Calu3 (cell line): ENCODE results near the gene SMPD3. TPM values are rescaled to one million over a fixed set of nuclear protein-coding genes. Genes with fewer than 3 reads are reported as not detected.

ENCODE experiments used
- BruUV-seq: library from RNA; stranded (reverse); fragments of 400-500 nt; replicated peaks from 2 replicates; lab custom pipeline; 2021; lab: Mats Ljungman, UMichigan
- CTCF ChIA-PET: fragments of 300-600 bp; sonication (Branson Sonifier 250); formaldehyde crosslinking; loops from one replicate; lab custom pipeline; 2022; ENCODE audit warnings: antibody characterized with exemption; lab: Charles Lee
- DNase-seq: peaks from one replicate; pipeline ENCODE4 v3.0.0; 2022
- H3K27ac Mint-ChIP-seq: one replicate; pipeline ENCODE4 v1.8.0; 2022; ENCODE audit warnings: mixed read lengths; ENCODE audit not compliant: unreplicated experiment
- H3K27me3 Mint-ChIP-seq: one replicate; pipeline ENCODE4 v1.8.0; 2022; ENCODE audit warnings: mixed read lengths; ENCODE audit not compliant: unreplicated experiment
- H3K36me3 Mint-ChIP-seq: one replicate; pipeline ENCODE4 v1.8.0; 2022; ENCODE audit warnings: mild to moderate bottlenecking, moderate library complexity, mixed read lengths; ENCODE audit not compliant: insufficient read depth, unreplicated experiment
- H3K4me1 Mint-ChIP-seq: one replicate; pipeline ENCODE4 v1.8.0; 2022; ENCODE audit warnings: mild to moderate bottlenecking, low read depth, mixed read lengths; ENCODE audit not compliant: unreplicated experiment
- H3K4me3 Mint-ChIP-seq: one replicate; pipeline ENCODE4 v1.8.0; 2022; ENCODE audit warnings: mild to moderate bottlenecking, low read depth, moderate library complexity, mixed read lengths; ENCODE audit not compliant: unreplicated experiment
- H3K9me3 Mint-ChIP-seq: one replicate; pipeline ENCODE4 v1.8.0; 2022; ENCODE audit warnings: low read depth, mixed read lengths; ENCODE audit not compliant: unreplicated experiment
- CTCF ChIP-seq: fragments of 200-600 bp; IDR thresholded peaks from one replicate; pipeline ENCODE4 v1.8.0; 2022; ENCODE audit warnings: antibody characterized with exemption; ENCODE audit not compliant: unreplicated experiment
- intact Hi-C: fragments of 100-400 bp; cut with micrococcal nuclease; formaldehyde crosslinking; loops from one replicate; pipeline ENCODE4 v1.10.0; 2022; ENCODE audit not compliant: unreplicated experiment
- total RNA-seq: library from RNA; stranded (reverse); gene quantifications from 2 replicates; pipeline ENCODE4 v1.2.3, GENCODE V29; 2022

SMPD3 gene
- total RNA-seq, 1 experiment from 2014 or later = 0.42 TPM

DNA sequence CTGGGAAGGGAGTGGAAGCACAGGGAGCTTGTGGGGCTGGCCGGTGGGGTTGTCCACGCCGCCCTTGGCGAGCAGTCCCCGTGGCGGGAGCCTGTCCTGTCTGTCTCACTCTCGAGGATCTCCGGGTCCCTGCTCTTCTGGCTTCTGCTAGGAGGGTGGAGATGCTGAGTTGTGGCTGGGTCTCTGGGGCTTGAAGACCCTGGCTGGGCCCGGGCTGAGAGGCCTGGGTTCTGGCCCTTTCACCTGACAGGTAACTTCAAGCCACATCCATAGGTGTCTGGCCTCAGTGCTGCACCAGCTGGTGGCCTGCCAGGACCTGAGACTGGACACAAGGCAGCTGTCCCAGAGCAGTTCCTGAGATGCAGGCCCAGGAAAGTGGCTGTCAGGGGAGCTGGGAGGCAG lies 90.8 kb downstream of the SMPD3 start:
- Mint-ChIP-seq H3K36me3 (peaks cover 29% of the 10 kb centered on the region), H3K4me1 (no peaks in the 10 kb centered on the region), H3K27me3 (no peaks in the 10 kb centered on the region), H3K4me3 (no peak overlapping the region), H3K9me3 (no peaks in the 10 kb centered on the region), H3K27ac (no peak overlapping the region)
- intact Hi-C loops = no loop called here
- no TSS peak for BruUV-seq
- CTCF ChIA-PET = no interaction called here
- no peak for TF ChIP-seq CTCF
- DNase-seq = no peak

- intact Hi-C loops = no loop called here
- H3K27me3 Mint-ChIP-seq = no peaks in the 10 kb centered on the region
- H3K9me3 Mint-ChIP-seq = no peaks in the 10 kb centered on the region
- H3K27ac Mint-ChIP-seq = no peak overlapping the region
- CTCF ChIA-PET = no interaction called here
- H3K4me3 Mint-ChIP-seq = no peak overlapping the region
- H3K4me1 Mint-ChIP-seq = no peaks in the 10 kb centered on the region
- H3K36me3 Mint-ChIP-seq = peaks cover 34% of the 10 kb centered on the region
- DNase-seq = no peak
- no peak for TF ChIP-seq CTCF
- no TSS peak for BruUV-seq
These were observed 91.4 kb downstream of the SMPD3 start for GRCh38 chr16:68356919-68357286.

- Mint-ChIP-seq H3K4me1 (no peaks in the 10 kb centered on the region), H3K9me3 (no peaks in the 10 kb centered on the region), H3K4me3 (no peak overlapping the region), H3K36me3 (peaks cover 38% of the 10 kb centered on the region), H3K27ac (no peak overlapping the region), H3K27me3 (no peaks in the 10 kb centered on the region)
- no peak for TF ChIP-seq CTCF
- CTCF ChIA-PET = no interaction called here
- intact Hi-C loops = no loop called here
- DNase-seq = no peak
- no TSS peak for BruUV-seq
These were observed 91.9 kb downstream of the SMPD3 start for GRCh38 chr16:68356249-68356918.

DNA sequence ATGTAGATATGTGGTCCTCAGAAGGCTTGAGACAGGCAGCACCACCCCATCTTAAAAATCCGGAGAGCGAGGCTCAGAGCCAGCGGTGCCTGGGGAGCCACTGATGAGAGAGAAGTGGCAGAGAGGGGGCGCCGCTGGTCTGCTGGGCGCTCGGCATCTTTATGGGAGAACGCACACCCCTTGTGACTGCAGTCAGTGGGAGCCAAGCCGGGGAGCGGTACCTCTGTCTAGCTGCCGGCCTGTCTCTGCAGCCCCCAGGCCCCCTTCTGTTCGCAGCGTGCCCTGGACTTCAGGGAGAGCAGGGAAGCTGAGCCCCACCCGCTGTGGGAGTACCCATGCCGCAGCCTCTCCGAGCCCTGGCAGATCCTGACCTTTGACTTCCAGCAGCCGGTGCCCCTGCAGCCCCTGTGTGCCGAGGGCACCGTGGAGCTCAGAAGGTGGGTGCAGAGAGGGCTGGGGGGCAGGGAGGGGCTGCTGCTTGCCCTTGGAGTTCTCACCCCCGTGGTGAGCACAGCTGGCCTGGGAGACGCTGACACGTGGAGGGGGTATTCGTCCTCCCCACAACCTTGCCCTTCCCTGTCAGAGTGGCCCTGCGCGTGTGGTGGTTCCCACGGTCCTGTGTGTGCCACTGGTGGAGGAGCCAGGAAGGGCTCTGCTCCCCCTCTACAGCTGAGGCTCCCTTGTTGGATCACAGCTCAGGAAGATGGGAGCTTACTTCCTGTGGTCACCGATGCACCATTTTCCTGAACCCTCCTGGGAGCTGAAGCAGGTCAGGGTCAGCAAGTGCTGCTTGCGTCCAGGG lies 92.7 kb downstream of the SMPD3 start:
- Mint-ChIP-seq H3K4me1 (no peaks in the 10 kb centered on the region), H3K9me3 (no peaks in the 10 kb centered on the region), H3K27ac (no peak overlapping the region), H3K27me3 (no peaks in the 10 kb centered on the region), H3K4me3 (no peak overlapping the region), H3K36me3 (peaks cover 41% of the 10 kb centered on the region)
- TF ChIP-seq CTCF = no peak
- no TSS peak for BruUV-seq
- CTCF ChIA-PET = interaction anchor here (0.6 kb wide), 2 partner anchors 188 to 245 kb away, joined by 3 to 5 read pairs; no protein-coding TSS in a partner anchor
- intact Hi-C loops = no loop called here
- DNase-seq = no peak
